ENCODE measurements around the gene ATCAY.

Gene ATCAY

DNA sequence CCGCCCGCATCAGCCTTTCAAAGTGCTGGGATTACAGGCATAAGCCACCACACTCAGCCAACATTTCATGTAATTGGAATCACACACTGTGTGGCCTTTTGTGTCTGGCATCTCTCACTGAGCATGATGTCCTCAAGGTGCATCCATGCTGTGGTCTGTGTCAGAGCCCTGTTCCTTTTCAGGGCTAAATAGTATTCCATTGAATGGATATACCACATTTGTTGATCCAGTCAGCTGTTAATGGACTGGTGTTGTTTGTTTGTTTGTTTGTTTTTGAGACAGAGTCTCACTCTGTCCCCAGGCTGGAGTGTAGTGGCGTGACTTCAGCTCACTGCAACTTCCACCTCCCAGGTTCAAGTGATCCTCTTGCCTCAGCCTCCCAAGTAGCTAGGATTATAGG, 17.9 kb downstream of the ATCAY start:
- DNase-seq (ENCODE audit: low spot score): no peak
- in situ Hi-C loops (cut with MboI; ENCODE audit: low sequenced_read_pairs, unreplicated experiment): no loop called here
- TF ChIP-seq, protein P1, sequence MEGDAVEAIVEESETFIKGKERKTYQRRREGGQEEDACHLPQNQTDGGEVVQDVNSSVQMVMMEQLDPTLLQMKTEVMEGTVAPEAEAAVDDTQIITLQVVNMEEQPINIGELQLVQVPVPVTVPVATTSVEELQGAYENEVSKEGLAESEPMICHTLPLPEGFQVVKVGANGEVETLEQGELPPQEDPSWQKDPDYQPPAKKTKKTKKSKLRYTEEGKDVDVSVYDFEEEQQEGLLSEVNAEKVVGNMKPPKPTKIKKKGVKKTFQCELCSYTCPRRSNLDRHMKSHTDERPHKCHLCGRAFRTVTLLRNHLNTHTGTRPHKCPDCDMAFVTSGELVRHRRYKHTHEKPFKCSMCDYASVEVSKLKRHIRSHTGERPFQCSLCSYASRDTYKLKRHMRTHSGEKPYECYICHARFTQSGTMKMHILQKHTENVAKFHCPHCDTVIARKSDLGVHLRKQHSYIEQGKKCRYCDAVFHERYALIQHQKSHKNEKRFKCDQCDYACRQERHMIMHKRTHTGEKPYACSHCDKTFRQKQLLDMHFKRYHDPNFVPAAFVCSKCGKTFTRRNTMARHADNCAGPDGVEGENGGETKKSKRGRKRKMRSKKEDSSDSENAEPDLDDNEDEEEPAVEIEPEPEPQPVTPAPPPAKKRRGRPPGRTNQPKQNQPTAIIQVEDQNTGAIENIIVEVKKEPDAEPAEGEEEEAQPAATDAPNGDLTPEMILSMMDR (IDR thresholded peaks at IDR 0.05; ENCODE audit: borderline replicate concordance, control extremely low read depth, extremely low read depth, insufficient read depth, missing control alignments): no peak

DNA sequence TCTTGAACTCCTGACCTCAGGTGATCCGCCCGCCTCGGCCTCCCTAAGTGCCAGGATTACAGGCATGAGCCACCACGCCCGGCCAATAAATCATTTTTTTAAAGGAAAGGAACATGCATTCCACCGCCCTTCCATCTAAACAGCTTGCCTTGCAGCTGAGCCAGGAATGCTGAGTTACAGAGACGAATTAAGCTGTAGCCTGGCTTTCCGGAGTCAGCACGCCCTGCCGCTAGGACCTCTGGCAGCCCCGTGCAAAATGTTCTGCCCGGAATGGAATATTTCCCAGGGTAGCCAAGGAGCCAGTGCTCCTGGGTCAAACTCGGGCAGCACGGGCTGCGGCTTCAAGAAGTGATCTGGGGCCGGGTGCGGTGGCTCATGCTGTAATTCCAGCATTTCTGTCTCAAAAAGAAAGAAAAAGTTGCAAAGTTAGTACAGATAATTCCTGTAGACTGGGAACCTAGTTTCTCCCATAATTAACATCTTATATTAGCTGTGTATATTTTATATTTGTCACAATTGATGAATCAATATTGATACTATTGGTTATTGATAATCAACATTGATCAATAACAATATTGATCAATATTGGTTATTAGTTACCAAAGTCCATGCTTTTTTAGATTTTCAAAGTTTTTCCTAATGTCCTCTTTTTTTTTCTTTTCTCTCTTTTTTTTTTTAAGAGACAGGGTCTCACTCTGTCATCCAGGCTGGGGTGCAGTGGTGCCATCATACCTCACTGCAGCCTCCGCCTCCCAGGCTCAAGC, 19.2 kb downstream of the ATCAY start:
- DNase-seq (ENCODE audit: low spot score): no peak
- in situ Hi-C loops (cut with MboI; ENCODE audit: low sequenced_read_pairs, unreplicated experiment): no loop called here
- TF ChIP-seq, protein P1 (IDR thresholded peaks at IDR 0.05; ENCODE audit: borderline replicate concordance, control extremely low read depth, extremely low read depth, insufficient read depth, missing control alignments): no peak

DNA sequence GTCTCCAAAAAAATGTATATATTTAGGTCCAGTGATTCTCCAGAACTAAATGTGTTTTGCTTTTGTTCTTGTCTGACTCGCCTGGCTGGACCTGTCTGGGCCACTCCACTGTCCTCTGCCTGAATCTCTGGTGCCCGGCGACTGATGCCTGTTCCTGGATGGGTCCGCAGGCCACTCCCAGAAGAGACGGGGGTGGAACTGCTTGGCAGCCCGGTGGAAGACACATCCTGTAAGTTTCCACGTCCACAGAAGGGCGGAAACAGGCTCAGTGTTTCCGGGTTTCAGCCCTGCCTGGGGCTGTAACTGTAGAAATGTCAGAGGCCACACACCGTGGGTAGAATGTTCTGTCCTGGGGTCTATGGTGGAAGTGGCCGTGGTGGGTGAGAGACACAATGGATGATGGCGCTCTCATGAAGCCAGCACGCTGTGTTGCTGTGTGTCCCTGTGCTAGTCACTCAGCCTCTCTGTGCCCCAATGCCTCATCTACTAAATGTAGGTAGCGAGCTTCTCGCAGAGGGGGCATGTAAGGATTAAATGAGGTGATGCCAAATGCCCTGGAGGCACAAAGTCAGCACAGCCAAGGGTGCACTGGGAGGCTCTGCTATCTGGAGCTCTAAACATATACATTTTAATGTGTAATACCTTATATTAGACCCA, 22.0 kb downstream of the ATCAY start:
- no peak for DNase-seq (ENCODE audit: low spot score)

DNA sequence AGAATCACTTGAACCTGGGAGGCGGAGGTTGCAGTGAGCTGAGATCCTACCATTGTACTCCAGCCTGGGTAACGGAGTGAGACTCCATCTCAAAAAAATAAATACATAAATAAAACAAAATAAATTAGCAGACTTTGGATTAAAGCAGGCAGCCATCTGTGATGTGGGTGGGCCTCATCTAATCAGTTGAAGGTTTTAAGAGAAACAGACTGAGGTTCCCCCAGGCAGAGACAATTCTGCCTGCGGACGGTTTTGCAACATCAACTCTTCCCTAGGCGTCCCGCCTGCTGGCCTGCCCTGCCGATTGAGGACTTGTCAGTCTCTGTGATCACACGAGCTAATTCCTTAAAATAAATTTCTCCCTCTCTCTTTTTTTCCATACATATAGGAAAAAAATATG, 23.7 kb downstream of the ATCAY start:
- no peak for DNase-seq (ENCODE audit: low spot score)
- TF ChIP-seq, protein P1 (IDR thresholded peaks at IDR 0.05; ENCODE audit: borderline replicate concordance, control extremely low read depth, extremely low read depth, insufficient read depth, missing control alignments): no peak
- in situ Hi-C loops (cut with MboI; ENCODE audit: low sequenced_read_pairs, unreplicated experiment): no loop called here

More for the DNA sequence above, 22.0 kb downstream of the ATCAY start:
- TF ChIP-seq, protein P1 (IDR thresholded peaks at IDR 0.05; ENCODE audit: borderline replicate concordance, control extremely low read depth, extremely low read depth, insufficient read depth, missing control alignments): no peak
- in situ Hi-C loops (cut with MboI; ENCODE audit: low sequenced_read_pairs, unreplicated experiment): no loop called here

DNA sequence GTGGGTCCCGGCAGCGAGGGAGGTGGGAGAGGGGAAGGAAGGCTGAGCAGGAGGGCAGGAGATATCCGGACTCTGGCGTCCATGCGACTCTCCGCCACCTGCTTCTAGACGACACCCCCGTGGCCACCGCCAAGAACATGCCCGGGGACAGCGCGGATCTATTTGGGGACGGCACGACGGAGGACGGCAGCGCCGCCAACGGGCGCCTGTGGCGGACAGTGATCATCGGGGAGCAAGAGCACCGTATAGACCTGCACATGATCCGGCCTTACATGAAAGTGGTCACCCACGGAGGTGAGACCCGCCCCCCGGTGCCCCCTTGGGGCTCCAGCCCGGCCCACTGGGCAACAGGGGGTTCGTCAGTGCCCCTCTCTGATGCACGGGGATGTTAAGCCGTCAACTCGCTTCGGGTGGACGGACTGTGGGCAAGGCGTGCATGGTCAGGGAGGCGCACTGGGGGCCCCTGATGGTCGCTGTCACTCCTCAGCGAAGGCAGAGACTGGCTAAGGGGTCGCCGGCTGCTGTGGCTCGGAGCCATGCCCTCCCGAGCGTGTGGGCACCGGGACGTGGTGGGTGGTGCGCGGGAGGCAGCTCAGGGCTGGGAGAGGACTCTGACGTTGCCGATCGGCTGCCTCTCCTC, 27.3 kb downstream of the ATCAY start:
- TF ChIP-seq, protein P1 (IDR thresholded peaks at IDR 0.05; ENCODE audit: borderline replicate concordance, control extremely low read depth, extremely low read depth, insufficient read depth, missing control alignments): no peak
- DNase-seq (ENCODE audit: low spot score): no peak
- in situ Hi-C loops (cut with MboI; ENCODE audit: low sequenced_read_pairs, unreplicated experiment): no loop called here

DNA sequence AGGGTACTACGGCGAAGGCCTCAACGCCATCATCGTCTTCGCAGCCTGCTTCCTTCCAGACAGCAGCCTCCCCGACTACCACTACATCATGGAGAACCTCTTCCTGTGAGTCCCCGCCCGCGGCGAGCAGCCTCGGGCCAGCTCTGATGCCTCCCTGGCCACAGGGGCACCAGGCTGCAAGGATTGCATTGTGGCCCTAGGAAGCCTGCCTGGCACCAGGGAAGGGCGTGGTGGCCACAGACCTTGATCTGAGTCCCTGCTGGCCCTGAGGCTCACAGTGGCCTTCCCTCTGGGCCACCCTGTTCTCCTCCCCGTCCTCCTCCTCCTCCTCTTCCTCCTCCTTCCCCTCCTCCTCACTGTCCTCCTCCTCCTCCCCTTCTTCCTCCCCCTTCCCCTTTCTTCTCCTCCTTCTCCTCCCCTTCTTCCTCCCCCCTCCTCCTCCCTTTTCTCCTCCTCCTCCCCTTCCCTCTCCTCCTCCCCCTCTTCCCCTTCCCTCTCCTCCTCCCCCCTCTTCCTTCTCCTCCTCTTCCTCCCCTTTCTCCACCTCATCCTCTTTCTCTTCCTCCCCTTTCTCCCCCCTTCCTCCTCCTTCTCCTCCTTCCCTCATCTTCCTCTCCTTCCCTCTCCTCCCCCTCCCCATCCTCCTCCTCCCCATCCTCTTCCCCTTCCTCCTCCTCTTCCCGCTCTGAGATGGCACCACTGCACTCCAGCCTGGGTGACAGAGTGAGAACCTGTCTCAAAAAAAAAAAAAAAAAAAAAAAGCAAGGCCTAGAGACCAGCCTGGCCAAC, 28.0 kb downstream of the ATCAY start:
- no peak for DNase-seq (ENCODE audit: low spot score)
- TF ChIP-seq, protein P1 (IDR thresholded peaks at IDR 0.05; ENCODE audit: borderline replicate concordance, control extremely low read depth, extremely low read depth, insufficient read depth, missing control alignments): no peak
- in situ Hi-C loops (cut with MboI; ENCODE audit: low sequenced_read_pairs, unreplicated experiment): no loop called here

Measured in GM13976 (cell line).